Measurements from ENCODE around the gene TRIM38. TPM values are rescaled to one million over a fixed set of nuclear protein-coding genes. Genes with fewer than 3 reads are reported as not detected.

The TRIM38 gene, protein sequence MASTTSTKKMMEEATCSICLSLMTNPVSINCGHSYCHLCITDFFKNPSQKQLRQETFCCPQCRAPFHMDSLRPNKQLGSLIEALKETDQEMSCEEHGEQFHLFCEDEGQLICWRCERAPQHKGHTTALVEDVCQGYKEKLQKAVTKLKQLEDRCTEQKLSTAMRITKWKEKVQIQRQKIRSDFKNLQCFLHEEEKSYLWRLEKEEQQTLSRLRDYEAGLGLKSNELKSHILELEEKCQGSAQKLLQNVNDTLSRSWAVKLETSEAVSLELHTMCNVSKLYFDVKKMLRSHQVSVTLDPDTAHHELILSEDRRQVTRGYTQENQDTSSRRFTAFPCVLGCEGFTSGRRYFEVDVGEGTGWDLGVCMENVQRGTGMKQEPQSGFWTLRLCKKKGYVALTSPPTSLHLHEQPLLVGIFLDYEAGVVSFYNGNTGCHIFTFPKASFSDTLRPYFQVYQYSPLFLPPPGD
- 1.8 to 2.1 TPM (median 1.9 TPM) in 5 replicates for total RNA-seq (2022; extraction: Qiagen RNA extraction; ENCODE audit: low read depth)

DNA sequence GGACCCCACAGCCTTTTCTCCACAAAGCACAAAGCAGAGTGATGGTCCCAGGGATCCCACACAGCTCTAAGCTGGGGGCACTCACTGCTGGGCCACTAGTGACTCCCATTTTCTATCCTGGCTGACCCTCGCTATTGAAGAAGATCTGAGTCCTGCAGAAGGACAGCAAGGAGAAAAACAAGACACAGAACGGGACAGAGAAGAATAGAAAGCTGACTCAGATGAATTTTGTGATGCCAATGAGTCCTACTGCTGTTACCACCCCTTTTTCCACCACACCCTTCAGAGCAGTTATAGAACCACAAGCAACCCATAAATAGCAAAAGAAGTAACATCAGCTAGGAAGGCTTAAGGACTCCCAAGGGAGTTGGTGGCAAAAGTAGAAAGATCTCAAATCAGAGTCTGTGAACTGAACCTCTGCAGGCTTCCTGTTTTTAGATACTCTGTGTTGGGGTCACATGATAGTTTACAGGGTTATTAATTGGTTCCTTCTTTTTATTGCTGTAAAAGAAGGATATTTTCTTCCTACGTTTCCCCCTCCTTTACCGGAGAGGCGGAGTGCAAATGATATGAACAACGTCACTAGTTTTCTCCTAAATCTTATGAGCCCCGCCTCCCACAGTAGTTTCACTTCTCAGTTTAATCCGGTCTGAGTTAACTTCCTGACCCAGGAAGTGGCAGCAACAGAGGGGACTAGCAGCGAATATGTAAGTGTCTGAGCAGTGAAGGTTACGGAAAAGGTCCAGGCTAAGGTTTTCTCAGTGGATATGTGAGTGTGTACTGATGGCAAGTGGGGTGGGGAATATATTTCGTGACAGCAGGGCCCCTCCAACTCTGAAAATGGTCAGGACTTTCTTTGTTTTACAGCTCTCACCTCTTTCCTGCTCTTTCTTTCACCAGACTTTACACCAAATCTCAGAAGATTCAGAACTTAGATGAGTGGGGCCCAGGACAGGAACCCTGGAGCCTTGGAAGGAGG lies at the start of gene TRIM38:
TSS of gene TRIM38 (plus strand) at position 654 of the 979 bp plus-strand sequence. CDS start 3,721 bp downstream, outside the sequence.

DNA sequence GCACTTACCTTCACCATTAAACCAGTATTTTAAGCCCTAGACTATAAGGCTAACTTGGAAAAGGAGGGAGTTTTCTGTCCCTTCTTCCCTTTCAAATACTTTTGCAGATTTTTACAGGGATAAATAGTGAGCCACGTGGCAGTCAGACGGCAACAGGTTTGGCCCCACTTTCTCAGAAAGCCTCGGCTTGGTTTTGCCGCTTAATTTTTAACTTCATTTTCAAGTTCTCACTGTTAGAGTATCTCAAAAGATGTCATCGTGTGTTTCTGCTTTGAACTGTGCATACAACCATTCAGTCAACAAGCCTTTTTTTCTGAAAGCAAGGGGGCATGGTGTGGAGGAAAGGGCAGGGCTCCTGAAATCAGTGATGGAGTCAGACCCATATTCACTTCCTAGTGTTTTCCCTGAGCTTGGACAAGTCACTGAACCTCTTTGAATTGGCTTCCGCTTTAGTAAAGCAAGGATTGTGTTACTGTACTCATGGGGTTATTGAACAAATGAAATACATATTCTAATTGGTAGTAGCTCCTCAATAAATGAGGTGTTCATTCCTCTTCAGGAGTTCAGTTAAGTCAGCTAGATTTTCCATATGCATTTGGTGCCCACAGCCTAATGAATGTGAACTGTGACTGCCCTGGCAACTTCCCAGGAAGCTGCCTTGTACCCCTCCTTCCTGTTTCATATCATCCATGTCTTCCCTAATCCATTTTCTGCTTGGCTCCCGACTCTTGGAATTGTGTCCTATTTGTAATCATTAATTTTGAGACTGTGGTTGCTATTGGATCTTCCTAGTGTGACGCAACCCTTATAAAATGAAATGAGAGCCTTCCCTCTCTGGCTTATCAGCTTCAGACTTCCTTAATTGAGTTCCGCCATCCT lies 31.8 kb upstream of the TRIM38 start, which contains the start of gene SLC17A2:
TSS of gene SLC17A2 (minus strand) at position 160 of the 879 bp plus-strand sequence. CDS start 4,895 bp downstream, outside the sequence.

Other genes starting within 250 kb of the TRIM38 start
- gene SLC17A4, start 208.1 kb upstream of the TRIM38 start, total RNA-seq (2022; extraction: Qiagen RNA extraction; ENCODE audit: low read depth): not detected in 5 replicates
- 0.08 to 0.10 TPM in 2 of 5 replicates, not detected in the others for gene SLC17A1, start 130.8 kb upstream of the TRIM38 start, total RNA-seq (2022; extraction: Qiagen RNA extraction; ENCODE audit: low read depth)
- 0.53 to 1.4 TPM (median 0.93 TPM) in 5 replicates for gene SLC17A3, start 88.6 kb upstream of the TRIM38 start, total RNA-seq (2022; extraction: Qiagen RNA extraction; ENCODE audit: low read depth)
- gene SLC17A2, start 32.1 kb upstream of the TRIM38 start, total RNA-seq (2022; extraction: Qiagen RNA extraction; ENCODE audit: low read depth): not detected in 5 replicates
- gene HFE, start 124.6 kb downstream of the TRIM38 start, total RNA-seq (2022; extraction: Qiagen RNA extraction; ENCODE audit: low read depth): 8.9 to 13.3 TPM (median 12.2 TPM) in 5 replicates